Measurements from ENCODE around the gene CLEC18C.
"Not testable (repeated sequence)": the region's sequence is repeated elsewhere in the genome, so short reads cannot be mapped to it uniquely, and the experiment has no call there.

CLEC18C gene

DNA sequence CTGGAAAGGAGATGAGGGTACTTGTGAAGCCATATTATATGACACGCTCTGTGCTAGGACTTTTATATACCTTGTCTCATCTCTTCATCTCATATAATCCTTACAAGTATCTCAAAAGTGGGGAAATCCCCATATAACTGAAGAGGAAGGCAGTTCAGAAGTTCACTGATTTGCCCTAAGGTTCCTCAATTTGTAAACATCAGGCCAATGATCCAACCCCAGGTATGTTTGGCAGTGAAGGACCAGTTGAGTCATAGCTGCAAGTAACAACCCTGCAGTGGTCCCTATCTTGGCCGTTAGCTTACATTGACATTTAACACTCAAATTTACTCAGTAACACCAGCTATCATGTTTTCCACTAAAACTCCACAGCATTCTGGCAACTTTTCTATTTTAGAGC lies 45.0 kb downstream of the CLEC18C start:
- DNase-seq, result not testable (repeated sequence)

GRCh38 chr16:70222574-70222973 lies 49.0 kb downstream of the CLEC18C start:
- DNase-seq, result not testable (repeated sequence)

- not testable (repeated sequence) for DNase-seq
These were observed 49.6 kb downstream of the CLEC18C start for GRCh38 chr16:70223216-70223615.

DNA sequence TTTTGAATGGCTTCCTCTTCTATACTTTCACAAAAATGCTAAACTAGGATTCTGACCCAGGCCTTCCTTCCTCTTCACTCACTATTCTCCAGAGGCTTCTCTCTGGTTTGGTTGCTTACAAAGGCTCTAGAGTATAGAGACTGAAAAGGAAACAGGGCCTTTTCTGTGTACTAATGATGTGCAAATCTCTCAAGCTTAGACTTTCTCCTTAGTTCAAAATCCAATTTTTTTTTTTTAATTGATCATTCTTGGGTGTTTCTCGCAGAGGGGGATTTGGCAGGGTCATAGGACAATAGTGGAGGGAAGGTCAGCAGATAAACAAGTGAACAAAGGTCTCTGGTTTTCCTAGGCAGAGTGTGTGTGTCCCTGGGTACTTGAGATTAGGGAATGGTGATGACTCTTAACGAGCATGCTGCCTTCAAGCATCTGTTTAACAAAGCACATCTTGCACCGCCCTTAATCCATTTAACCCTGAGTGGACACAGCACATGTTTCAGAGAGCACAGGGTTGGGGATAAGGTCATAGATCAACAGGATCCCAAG lies 50.5 kb downstream of the CLEC18C start:
- DNase-seq, result not testable (repeated sequence)

DNA sequence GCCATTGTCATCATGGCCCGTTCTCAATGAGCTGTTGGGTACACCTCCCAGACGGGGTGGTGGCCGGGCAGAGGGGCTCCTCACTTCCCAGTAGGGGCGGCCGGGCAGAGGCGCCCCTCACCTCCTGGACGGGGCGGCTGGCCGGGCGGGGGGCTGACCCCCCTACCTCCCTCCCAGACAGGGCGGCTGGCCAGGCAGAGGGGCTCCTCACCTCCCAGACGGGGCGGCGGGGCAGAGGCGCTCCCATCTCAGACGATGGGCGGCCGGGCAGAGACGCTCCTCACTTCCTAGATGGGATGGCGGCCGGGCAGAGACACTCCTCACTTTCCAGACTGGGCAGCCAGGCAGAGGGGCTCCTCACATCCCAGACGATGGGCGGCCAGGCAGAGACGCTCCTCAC lies 51.1 kb downstream of the CLEC18C start:
- DNase-seq, result not testable (repeated sequence)

DNA sequence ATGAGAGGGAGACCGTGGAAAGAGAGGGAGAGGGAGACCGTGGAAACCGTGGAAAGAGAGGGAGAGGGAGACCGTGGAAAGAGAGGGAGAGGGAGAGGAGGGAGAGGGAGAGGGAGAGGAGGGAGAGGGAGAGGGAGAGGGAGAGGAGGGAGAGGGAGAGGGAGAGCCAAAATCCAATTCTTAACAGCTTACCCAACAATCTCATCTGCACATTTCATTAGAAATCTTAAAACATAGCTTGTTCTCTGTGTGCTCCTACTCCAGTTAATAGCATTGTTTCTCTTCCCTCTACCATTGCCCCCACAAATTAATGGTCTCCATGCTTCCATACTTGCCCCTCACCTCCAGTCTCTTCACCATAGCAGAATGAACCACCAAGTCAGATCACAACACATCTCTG lies 51.8 kb downstream of the CLEC18C start:
- DNase-seq, result not testable (repeated sequence)

DNA sequence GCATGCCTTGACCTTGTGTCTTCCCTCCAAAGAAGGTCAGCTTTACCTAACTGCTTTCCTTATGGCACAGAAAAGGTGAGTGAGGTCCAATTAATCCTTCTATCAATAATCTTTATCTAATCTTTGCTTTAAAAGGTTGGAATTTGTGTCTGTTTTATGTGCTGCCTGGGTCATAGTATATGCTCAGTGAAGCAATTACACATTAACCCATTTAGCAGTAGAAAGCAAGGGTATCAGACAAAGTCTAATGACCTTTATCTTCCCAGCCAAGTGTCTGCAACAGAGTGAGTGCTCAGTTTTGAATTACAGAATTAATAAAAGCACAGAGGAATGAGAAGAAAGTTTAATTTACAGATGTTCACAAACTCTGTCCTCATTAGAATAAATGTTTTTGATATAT lies 52.4 kb downstream of the CLEC18C start:
- DNase-seq, result not testable (repeated sequence)

GRCh38 chr16:70231831-70232230 lies 58.2 kb downstream of the CLEC18C start:
- DNase-seq, result not testable (repeated sequence)
